C4-2B (cell line): Measurements from ENCODE around the gene LITAF.

ENCODE experiments used
- CTCF ChIP-seq: fragments of 450-650 bp; conservative IDR thresholded peaks from 2 replicates; pipeline ENCODE4 v1.5.1; 2017; ENCODE audit warnings: mild to moderate bottlenecking
- ZFX ChIP-seq: fragments of 450-650 bp; IDR thresholded peaks from 2 replicates; pipeline ENCODE4 v1.6.1; 2017

GRCh38 chr16:11619327-11619851, 32.7 kb upstream of the LITAF start:
- no peak for TF ChIP-seq CTCF
- TF ChIP-seq ZFX = no peak
